ENCODE data around the gene EXOSC3. TPM values are rescaled to one million over a fixed set of nuclear protein-coding genes. Genes with fewer than 3 reads are reported as not detected.

The EXOSC3 gene
- total RNA-seq, 1 donor from 2014 or later = 85.2 TPM

GRCh38 chr9:37787059-37787458 lies 2.2 kb upstream of the EXOSC3 start:
- no peak overlapping the region for H2AFZ ChIP-seq (replicated peaks)
- peaks cover 8% of the 10 kb centered on the region for H3K36me3 Mint-ChIP-seq
- no peak overlapping the region for H3K4me3 Mint-ChIP-seq

GRCh38 chr9:37784291-37784615 lies 611 bp downstream of the EXOSC3 start:
- Mint-ChIP-seq H3K4me1 (peaks cover 15% of the 10 kb centered on the region), H3K27ac (peak overlapping the region; percentile 60), H3K9me3 (no peaks in the 10 kb centered on the region), H3K27me3 (ENCODE audit: insufficient read depth, low read depth) (peaks cover 2% of the 10 kb centered on the region), H3K4me3 (peak overlapping the region; percentile 97), H3K36me3 (peaks cover 16% of the 10 kb centered on the region)
- peaks cover 25% of the 10 kb centered on the region for H3K79me2 ChIP-seq (ENCODE audit: low read depth)
- TF ChIP-seq CTCF (IDR thresholded peaks at IDR 0.05) = no peak
- TF ChIP-seq EZH2 (IDR thresholded peaks at IDR 0.05) = peak; percentile 2
- H3K9ac ChIP-seq = peak overlapping the region; percentile 63
- H3F3A ChIP-seq (ENCODE audit: low read depth) = peaks cover 30% of the 10 kb centered on the region
- H3K27ac ChIP-seq = no peak overlapping the region
- H3K4me2 ChIP-seq = peak overlapping the region; percentile 96
- H3K27me3 ChIP-seq = peaks cover 7% of the 10 kb centered on the region
- no peaks in the 10 kb centered on the region for H3K36me3 ChIP-seq
- H3K4me1 ChIP-seq = peaks cover 12% of the 10 kb centered on the region
- peaks cover 31% of the 10 kb centered on the region for H4K20me1 ChIP-seq (ENCODE audit: low read depth)
- H3K9me3 ChIP-seq (ENCODE audit: low read depth) = no peaks in the 10 kb centered on the region
- no peak for DNase-seq (ENCODE audit: low spot score)
- H2AFZ ChIP-seq (replicated peaks) = no peak overlapping the region
- H3K4me3 ChIP-seq = peak overlapping the region; percentile 87

More at GRCh38 chr9:37787059-37787458, 2.2 kb upstream of the EXOSC3 start:
- Histone ChIP-seq H3K4me2 (no peak overlapping the region), H3K9ac (no peak overlapping the region), H3K36me3 (no peaks in the 10 kb centered on the region), H3K79me2 (ENCODE audit: low read depth) (peaks cover 25% of the 10 kb centered on the region), H3K9me3 (ENCODE audit: low read depth) (no peaks in the 10 kb centered on the region), H3K27ac (no peak overlapping the region), H3K4me3 (no peak overlapping the region), H3F3A (ENCODE audit: low read depth) (peaks cover 13% of the 10 kb centered on the region), H3K4me1 (peaks cover 12% of the 10 kb centered on the region), H3K27me3 (peaks cover 7% of the 10 kb centered on the region), H4K20me1 (ENCODE audit: low read depth) (peaks cover 23% of the 10 kb centered on the region)
- Mint-ChIP-seq H3K4me1 (peaks cover 15% of the 10 kb centered on the region), H3K27me3 (ENCODE audit: insufficient read depth, low read depth) (peaks cover 2% of the 10 kb centered on the region), H3K9me3 (no peaks in the 10 kb centered on the region), H3K27ac (no peak overlapping the region)
- TF ChIP-seq CTCF (IDR thresholded peaks at IDR 0.05) (no peak), EZH2phosphoT487 (IDR thresholded peaks at IDR 0.05) (no peak)
- no peak for DNase-seq (ENCODE audit: low spot score)

GRCh38 chr9:37778534-37778933 lies 6.3 kb downstream of the EXOSC3 start:
- no peaks in the 10 kb centered on the region for H3K4me1 ChIP-seq
- H3F3A ChIP-seq (ENCODE audit: low read depth) = peaks cover 30% of the 10 kb centered on the region
- no peak overlapping the region for H3K4me3 ChIP-seq
- no peak for DNase-seq (ENCODE audit: low spot score)
- no peak overlapping the region for H3K4me2 ChIP-seq
- H3K36me3 ChIP-seq = no peaks in the 10 kb centered on the region
- H3K4me3 Mint-ChIP-seq = no peak overlapping the region
- H3K36me3 Mint-ChIP-seq = peaks cover 28% of the 10 kb centered on the region
- no peak overlapping the region for H3K27ac Mint-ChIP-seq
- TF ChIP-seq EZH2phosphoT487 (IDR thresholded peaks at IDR 0.05) (no peak), EZH2 (IDR thresholded peaks at IDR 0.05) (no peak), CTCF (IDR thresholded peaks at IDR 0.05) (no peak)
- no peaks in the 10 kb centered on the region for H3K9me3 Mint-ChIP-seq
- no peak overlapping the region for H2AFZ ChIP-seq (replicated peaks)
- H3K9ac ChIP-seq = no peak overlapping the region
- H4K20me1 ChIP-seq (ENCODE audit: low read depth) = peaks cover 21% of the 10 kb centered on the region
- H3K4me1 Mint-ChIP-seq = peaks cover 8% of the 10 kb centered on the region
- no peaks in the 10 kb centered on the region for H3K27me3 Mint-ChIP-seq (ENCODE audit: insufficient read depth, low read depth)
- H3K27ac ChIP-seq = no peak overlapping the region
- H3K79me2 ChIP-seq (ENCODE audit: low read depth) = peaks cover 12% of the 10 kb centered on the region
- H3K27me3 ChIP-seq = no peaks in the 10 kb centered on the region
- no peaks in the 10 kb centered on the region for H3K9me3 ChIP-seq (ENCODE audit: low read depth)

Data from neural progenitor cell (in vitro differentiated cells).